ENCODE measurements around the gene KIN. TPM values are rescaled to one million over a fixed set of nuclear protein-coding genes. Genes with fewer than 3 reads are reported as not detected.
A peak's percentile ranks its signal among the peaks of the same experiment; 100 is the strongest.

Gene KIN
- total RNA-seq: 10 to 100 TPM in 5 of 7 donors, 1 to 10 TPM in 2; 7.4 to 14.6 (median 12.1) TPM
- polyA plus RNA-seq: 10 to 100 TPM in 1 of 2 donors, 1 to 10 TPM in 1; 8.2 to 11.4 TPM
- long read RNA-seq, donor 1, full-length matches to known transcripts: 6 of 16 reads
- long read RNA-seq, donor 1, partial matches to known transcripts: 6 of 16 reads
- long read RNA-seq, donor 1, other reads (novel, unspliced or antisense): 4 of 16 reads
- long read RNA-seq, donor 2, full-length matches to known transcripts: 14 of 21 reads
- long read RNA-seq, donor 2, partial matches to known transcripts: 7 of 21 reads
- long read RNA-seq, donor 2, other reads (novel, unspliced or antisense): 0 of 21 reads
- long read RNA-seq, donor 3, full-length matches to known transcripts: 4 of 5 reads
- long read RNA-seq, donor 3, partial matches to known transcripts: 1 of 5 reads
- long read RNA-seq, donor 3, other reads (novel, unspliced or antisense): 0 of 5 reads

DNA sequence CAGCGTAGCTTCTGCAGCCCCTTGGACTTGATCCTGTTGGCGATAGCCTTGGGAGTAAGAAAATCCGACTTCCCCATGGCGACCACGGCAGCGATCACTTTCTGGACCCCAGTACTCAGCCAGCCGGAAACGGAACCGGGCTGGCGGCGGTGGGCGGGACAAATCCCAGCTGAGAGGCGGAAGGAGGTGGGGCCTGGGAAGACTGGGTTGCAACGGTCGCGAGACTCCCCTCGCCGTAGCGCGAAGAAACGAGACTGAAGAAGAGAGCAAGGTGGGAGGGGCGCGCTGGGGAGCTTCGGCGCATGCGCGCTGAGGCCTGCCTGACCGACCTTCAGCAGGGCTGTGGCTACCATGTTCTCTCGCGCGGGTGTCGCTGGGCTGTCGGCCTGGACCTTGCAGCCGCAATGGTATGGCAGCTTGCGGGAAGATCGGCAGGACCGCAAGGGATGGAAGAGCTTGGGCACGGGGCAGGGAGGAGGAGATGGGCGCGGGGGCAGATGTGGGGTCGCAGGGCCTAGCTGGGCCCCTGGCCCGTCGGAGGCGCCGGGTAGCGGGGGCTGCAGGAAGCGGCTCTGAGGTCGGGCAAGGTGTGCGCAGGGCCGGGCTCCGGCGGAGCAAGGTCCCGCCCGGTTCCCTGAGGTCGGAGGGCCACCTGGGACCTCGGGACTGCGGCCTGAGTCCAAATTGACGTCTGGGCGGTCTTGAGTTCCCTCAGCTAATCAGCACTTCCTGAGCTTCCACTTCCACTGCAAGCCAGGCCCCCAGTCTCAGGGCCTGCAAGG, at the start of gene KIN, which contains the start of gene ATP5F1C:
Gene KIN, minus strand, starts transcription at position 137 of the 782 bp plus-strand sequence. Its CDS starts 60 bp downstream, at position 77.
Gene ATP5F1C, plus strand, starts transcription at position 321 of the 782 bp plus-strand sequence. Its CDS starts 31 bp downstream, at position 352.
- peak; percentile 97 to 99 (median 98) for DNase-seq
- WGBS, 3 donors: 0 to 1% (median 0%) methylated on average over 59 of the region's 59 CpGs
- intact Hi-C loops (cut with DNase I): no loop called here
- no peaks in the 10 kb centered on the region for H3K36me3 ChIP-seq
- H3K4me1 ChIP-seq (ENCODE audit: insufficient read depth): peaks cover 4% of the 10 kb centered on the region
- H3K27me3 ChIP-seq: no peaks in the 10 kb centered on the region
- no peaks in the 10 kb centered on the region for H3K9me3 ChIP-seq
- H3K4me3 ChIP-seq: peak within 1 kb of the TSS; percentile 79
- TF ChIP-seq CTCF (IDR thresholded peaks at IDR 0.05) (no peak), POLR2A (IDR thresholded peaks at IDR 0.05) (peak; percentile 55)
- peak within 1 kb of the TSS; percentile 56 for H3K27ac ChIP-seq

DNA sequence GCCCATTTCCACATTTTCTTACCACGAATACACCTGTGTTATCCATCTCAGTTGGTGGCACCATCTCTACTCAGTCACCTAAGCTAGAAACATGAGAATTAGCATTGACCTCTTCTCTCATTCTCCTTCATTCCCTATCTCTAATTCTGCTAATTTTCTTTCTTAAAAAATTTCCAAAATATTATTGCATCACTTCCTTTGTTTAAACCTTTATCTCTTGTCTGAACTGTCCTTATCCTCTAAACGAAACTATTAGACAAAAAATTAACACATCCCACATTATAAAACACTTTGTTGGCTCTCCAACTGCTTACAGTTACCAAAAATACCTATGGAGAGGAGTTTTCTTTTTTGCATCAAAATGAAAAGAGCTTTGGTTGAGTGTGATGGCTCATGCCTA, 48.8 kb upstream of the KIN start:
- intact Hi-C loops (cut with DNase I): no loop called here
- 79 to 85% (median 84%) methylated on average over 2 of the region's 2 CpGs for WGBS, 3 donors
- no peak for DNase-seq
- H3K36me3 ChIP-seq: no peaks in the 10 kb centered on the region
- H3K4me3 ChIP-seq: no peak overlapping the region
- H3K9me3 ChIP-seq: no peaks in the 10 kb centered on the region
- no peaks in the 10 kb centered on the region for H3K27me3 ChIP-seq
- TF ChIP-seq CTCF (IDR thresholded peaks at IDR 0.05) (no peak), POLR2A (IDR thresholded peaks at IDR 0.05) (no peak), EP300 (IDR thresholded peaks at IDR 0.05) (no peak)
- no peak overlapping the region for H3K27ac ChIP-seq
- H3K4me1 ChIP-seq (ENCODE audit: insufficient read depth): no peaks in the 10 kb centered on the region

- Histone ChIP-seq H3K4me1 (ENCODE audit: insufficient read depth) (peaks cover 1% of the 10 kb centered on the region), H3K27ac (no peak overlapping the region), H3K9me3 (no peaks in the 10 kb centered on the region), H3K36me3 (no peaks in the 10 kb centered on the region), H3K27me3 (no peaks in the 10 kb centered on the region), H3K4me3 (no peak overlapping the region)
- no peak for TF ChIP-seq EP300 (IDR thresholded peaks at IDR 0.05)
- TF ChIP-seq CTCF (IDR thresholded peaks at IDR 0.05): no peak
- no peak for TF ChIP-seq POLR2A (IDR thresholded peaks at IDR 0.05)
- no peak for DNase-seq
- 89 to 95% (median 94%) methylated on average over 3 of the region's 3 CpGs for WGBS, 3 donors
- intact Hi-C loops (cut with DNase I): no loop called here
These were observed 46.5 kb upstream of the KIN start for GRCh38 chr10:7834262-7834661.

- H3K4me3 ChIP-seq: no peak overlapping the region
- H3K27ac ChIP-seq: no peak overlapping the region
- no peak for TF ChIP-seq CTCF (IDR thresholded peaks at IDR 0.05)
- no peak for TF ChIP-seq EP300 (IDR thresholded peaks at IDR 0.05)
- TF ChIP-seq POLR2A (IDR thresholded peaks at IDR 0.05): no peak
- H3K36me3 ChIP-seq: no peaks in the 10 kb centered on the region
- no peaks in the 10 kb centered on the region for H3K9me3 ChIP-seq
- H3K27me3 ChIP-seq: no peaks in the 10 kb centered on the region
- DNase-seq: no peak
- peaks cover 1% of the 10 kb centered on the region for H3K4me1 ChIP-seq (ENCODE audit: insufficient read depth)
- intact Hi-C loops (cut with DNase I): no loop called here
These were observed 45.4 kb upstream of the KIN start for GRCh38 chr10:7833210-7833609.

Measured in ovary (tissue), 10 donors.